GM12875 (cell line): ENCODE data around the gene EVA1A.
"Not testable (repeated sequence)": the region's sequence is repeated elsewhere in the genome, so short reads cannot be mapped to it uniquely, and the experiment has no call there.

Experiments used
- H3K4me3 ChIP-seq: one replicate; pipeline ENCODE4 v1.5.1; 2011; ENCODE audit warnings: low read depth, low read length, control low read depth
- TF ChIP-seq, protein P1 (sequence below): IDR thresholded peaks from 2 replicates; pipeline ENCODE4 v1.5.1; 2011; ENCODE audit warnings: low read depth, mild to moderate bottlenecking, control low read depth, inconsistent platforms, low read length, moderate library complexity, borderline replicate concordance; ENCODE audit not compliant: insufficient read depth

EVA1A gene

DNA sequence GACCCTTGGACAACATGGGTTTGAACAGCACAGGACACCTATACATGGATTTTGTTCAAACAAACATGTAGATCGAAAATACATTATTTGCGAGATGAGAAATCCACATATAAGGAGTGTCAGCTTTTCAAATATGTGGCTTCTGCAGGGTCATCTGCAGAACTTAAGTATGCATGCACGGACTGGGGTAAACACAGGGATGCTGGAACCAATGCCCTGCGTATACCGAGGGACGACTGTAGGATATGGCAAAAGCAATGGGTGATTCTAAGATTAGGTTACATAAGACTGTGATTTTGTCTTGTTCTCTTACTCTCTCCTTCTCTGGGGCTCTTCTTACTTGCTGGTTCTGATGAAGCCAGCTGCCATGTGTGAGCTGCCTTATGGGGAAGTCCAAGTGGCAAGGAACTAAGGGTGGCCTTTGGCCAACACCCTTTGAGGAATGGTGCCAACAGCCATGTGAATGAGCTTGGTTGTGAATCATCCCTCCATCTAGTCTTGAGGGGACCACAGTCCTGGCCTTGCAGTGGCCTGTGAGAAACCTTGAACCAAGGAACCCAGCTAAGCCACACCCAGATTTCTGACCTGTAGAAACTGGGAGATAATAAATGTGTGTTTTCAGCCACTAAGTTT lies 66.5 kb downstream of the EVA1A start:
- no peak overlapping the region for H3K4me3 ChIP-seq
- TF ChIP-seq, protein P1, sequence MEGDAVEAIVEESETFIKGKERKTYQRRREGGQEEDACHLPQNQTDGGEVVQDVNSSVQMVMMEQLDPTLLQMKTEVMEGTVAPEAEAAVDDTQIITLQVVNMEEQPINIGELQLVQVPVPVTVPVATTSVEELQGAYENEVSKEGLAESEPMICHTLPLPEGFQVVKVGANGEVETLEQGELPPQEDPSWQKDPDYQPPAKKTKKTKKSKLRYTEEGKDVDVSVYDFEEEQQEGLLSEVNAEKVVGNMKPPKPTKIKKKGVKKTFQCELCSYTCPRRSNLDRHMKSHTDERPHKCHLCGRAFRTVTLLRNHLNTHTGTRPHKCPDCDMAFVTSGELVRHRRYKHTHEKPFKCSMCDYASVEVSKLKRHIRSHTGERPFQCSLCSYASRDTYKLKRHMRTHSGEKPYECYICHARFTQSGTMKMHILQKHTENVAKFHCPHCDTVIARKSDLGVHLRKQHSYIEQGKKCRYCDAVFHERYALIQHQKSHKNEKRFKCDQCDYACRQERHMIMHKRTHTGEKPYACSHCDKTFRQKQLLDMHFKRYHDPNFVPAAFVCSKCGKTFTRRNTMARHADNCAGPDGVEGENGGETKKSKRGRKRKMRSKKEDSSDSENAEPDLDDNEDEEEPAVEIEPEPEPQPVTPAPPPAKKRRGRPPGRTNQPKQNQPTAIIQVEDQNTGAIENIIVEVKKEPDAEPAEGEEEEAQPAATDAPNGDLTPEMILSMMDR, result no peak

DNA sequence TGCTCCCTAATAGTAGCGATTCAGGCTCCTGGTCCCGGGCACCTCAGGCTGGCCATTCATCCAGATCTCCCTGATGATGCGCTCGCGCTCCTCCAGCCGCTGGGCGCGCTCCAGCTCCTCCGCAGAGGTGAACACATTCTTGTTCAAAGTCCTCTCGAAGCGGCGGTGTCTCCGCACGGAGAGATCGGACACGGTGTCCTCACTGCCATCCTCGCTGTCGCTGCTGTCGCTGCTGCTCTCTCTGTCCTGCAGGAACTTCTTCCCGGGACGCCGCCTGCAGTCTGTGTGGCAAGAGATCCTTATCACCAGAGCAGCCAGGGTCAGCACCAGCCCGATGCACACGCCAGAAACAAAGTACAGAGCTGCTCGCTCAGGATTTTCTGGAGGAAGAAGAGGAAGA lies 67.5 kb downstream of the EVA1A start:
- H3K4me3 ChIP-seq, result no peak overlapping the region
- TF ChIP-seq, protein P1, result no peak

DNA sequence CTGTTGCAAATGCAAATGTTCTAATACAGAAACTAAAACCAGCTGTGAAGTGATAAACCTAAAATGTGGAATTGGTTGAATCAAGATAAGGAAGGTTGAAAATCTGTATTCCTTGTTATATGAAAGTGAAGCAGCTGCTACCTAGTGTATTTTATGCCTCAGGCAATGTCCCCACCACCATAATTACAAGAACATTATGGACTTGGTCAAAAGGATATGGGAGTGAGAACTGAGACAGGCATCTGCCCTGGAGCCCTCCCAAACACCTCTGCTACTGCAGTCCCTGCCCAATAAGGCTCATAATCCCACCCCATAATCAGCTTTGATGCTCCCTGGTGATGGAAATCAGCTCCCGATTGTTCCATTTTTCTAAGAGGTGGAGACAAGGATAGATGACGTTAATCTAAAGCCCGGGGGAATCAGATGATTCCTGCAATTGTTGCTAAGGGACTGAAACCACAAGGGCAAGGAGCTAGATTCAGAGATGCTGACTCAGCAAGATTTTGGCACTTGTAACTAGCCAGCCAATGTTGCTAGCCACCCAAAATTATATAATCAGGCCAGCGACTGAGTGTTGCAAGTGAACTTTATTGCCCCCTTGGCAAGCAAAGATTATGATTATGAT lies 69.5 kb downstream of the EVA1A start:
- no peak overlapping the region for H3K4me3 ChIP-seq
- TF ChIP-seq, protein P1, result no peak

DNA sequence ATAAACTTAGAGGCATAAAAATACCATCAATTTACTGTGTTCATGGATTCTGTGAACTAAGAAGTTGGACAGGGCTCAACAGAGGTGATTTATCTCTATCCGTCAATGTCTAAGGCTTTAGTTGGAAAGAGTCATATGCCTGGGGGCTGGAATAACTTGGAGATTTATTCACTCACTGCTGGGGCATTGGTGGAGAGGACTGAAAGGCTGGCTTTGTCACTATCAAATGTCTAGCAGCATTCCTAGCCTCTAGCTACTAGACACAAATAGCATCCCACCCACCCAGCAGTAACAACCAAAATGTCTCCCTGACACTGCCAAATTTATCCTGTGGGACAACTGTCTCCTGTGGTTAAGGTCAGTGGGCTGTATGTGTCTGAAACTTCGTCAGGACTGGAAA lies 71.0 kb downstream of the EVA1A start:
- no peak overlapping the region for H3K4me3 ChIP-seq
- TF ChIP-seq, protein P1, result no peak

DNA sequence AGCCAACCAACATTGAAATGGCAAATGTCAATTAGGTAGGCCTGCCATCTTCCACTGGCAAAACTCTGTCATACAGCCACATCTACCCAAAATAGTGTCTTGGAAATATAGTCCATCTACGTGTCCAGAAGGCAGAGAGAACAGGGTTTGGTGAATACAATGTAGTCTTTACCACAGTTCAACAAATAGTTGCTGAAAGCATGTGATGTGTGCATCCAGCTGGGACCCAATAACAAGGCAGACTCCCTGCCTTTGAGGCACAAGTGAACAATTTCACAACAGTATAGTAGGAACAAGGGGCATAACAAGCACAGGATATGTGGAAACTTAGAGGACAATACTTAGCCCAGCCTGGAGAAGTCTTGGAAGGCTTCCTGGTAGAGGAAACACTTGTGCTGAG lies 72.6 kb downstream of the EVA1A start:
- TF ChIP-seq, protein P1, result no peak
- H3K4me3 ChIP-seq, result no peak overlapping the region

DNA sequence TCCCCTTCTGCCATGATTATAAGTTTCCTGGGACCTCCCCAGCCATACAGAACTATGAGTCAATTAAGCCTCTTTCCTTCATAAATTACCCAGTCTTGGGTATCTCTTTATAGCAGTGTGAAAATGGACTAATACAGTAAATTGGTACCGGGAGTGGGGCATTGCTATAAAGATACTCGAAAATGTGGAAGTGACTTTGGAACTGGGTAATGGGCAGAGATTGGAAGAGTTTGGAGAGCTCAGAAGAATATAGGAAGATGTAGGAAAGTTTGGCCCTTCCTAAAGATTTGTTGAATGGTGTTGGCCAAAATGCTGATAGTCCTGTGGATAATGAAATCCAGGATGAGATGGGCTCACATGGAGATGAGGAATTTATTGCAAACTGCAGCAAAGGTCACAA lies 74.0 kb downstream of the EVA1A start:
- H3K4me3 ChIP-seq, result not testable (repeated sequence)

DNA sequence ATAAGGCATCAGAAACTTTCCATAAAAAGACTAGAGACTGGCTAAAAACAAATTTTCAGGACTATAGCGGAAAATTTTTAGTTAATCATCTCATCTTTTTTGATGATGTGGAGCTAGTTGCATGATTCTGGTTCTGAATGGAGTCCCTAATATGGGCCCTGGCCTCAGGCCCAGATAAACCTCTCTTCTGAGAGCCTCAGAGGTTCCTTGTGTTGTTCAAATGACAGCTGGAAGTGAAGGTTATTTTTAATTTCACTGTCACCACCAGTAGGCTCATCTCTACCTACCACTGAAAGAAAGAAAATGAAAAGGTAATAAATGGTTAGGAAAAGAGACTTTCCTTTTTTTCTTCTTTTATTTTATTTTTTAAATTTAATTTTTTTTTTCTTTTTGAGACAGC lies 75.9 kb downstream of the EVA1A start:
- TF ChIP-seq, protein P1, result no peak
- H3K4me3 ChIP-seq, result no peak overlapping the region

DNA sequence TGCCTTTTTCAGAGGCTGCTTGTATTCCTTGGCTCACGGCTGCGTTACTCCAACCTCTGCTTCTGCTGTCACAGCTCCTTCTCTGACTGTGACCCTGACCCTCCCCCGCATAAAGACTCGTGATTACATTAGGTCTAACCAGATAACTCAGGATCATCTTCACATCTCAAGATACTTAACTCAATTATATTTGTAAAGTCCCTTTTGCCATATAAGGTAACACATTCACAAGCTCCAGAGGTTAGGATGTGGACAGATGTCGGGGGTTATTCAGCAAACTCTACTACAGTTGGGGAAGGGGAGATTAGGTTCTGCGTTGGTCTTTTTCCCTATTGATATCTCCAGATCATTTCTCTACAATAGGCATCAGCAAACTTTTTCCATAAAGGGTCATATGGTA lies 76.9 kb downstream of the EVA1A start:
- TF ChIP-seq, protein P1, result no peak
- H3K4me3 ChIP-seq, result no peak overlapping the region
